Pulmonary artery endothelial cell (primary cell): Measurements from ENCODE around the gene SHMT1. TPM values are rescaled to one million over a fixed set of nuclear protein-coding genes. Genes with fewer than 3 reads are reported as not detected.
"Not testable (repeated sequence)": the region's sequence is repeated elsewhere in the genome, so short reads cannot be mapped to it uniquely, and the experiment has no call there.

Source experiments
- DNase-seq: peaks from one replicate; pipeline ENCODE4 v3.0.0-alpha.2; 2011; ENCODE audit warnings: low read depth, low spot score
- total RNA-seq: library from RNA; depleted of rRNA; stranded (reverse); fragments of >200 nt; gene quantifications from 2 replicates; pipeline ENCODE4 v1.2.3, GENCODE V29; 2014

SHMT1 gene
- total RNA-seq, 1 donor from 2014 or later = 15.4 TPM

DNA sequence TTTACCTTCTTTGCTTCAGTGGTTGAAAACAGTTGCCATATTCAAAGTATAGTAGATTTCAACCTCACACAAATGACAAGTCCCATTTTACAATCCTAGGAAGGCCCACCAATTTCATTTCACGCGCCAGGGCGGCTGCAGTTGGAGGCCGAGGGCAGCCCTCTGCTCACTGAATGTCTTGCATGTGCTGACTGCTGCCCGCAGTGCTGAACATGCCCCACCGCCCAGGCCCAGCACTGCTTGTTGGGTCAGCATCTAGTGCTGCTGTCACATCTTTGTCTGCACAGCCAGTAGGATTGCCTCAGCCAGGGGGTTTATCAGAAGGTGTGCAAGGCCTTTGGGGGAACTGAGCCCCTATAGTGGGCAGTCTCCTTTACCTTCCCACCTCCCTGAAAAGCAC is 36.8 kb downstream of the SHMT1 start:
- DNase-seq = no peak

GRCh38 chr17:18326039-18326438 is 37.3 kb downstream of the SHMT1 start:
- DNase-seq = no peak

- no peak for DNase-seq
Measured at GRCh38 chr17:18324140-18325050, 39.0 kb downstream of the SHMT1 start.

DNA sequence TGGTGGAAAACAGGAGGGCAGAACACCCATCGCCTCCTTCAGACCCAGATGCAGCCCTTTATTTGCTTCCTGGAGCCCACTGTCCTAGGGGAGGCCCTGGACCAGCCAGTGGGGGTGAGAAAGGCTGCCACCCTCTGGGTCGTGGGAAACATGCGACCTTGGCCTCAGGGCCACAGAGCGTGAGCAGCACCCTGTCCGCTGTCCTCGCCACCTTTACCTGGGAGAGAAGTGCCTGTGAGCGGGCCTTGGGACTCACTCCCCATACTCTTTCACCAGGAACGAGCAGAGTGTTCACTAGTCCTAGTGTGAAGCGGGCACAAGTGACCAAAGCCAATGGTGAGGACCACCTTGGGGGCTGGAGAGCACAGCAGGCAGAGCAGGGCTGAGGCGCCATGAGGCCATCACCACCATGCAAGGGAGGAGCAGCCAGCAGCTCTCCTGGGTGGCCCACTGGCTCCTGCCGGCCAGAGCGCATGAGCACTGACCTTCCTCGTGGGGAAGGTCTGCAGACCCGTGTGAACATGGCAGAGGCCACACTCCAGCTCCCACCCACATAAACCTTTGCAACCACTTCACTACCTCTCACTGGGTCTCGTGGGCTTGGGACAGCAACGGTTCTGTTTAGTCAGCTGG is 39.7 kb downstream of the SHMT1 start:
- DNase-seq = no peak

DNA sequence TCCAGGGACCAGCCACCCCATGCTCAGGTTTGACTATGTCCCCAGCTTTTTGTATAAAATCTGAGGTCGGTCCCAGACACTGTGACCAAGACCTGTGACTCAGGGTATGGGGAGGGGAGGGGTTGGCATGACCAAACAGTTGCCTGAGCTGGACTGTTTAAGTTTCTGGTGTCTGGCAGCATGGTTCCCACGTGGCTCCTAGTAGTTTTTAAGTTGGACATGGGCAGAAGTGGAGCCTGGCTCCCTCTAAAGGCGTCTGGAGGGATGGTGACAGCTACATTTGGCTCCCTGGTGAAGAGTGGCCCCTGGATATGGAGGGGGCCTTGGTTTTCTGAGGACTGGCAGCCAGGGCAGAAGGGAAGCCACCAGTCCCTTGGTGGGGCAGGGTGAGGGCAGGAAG is 40.3 kb downstream of the SHMT1 start:
- no peak for DNase-seq

DNA sequence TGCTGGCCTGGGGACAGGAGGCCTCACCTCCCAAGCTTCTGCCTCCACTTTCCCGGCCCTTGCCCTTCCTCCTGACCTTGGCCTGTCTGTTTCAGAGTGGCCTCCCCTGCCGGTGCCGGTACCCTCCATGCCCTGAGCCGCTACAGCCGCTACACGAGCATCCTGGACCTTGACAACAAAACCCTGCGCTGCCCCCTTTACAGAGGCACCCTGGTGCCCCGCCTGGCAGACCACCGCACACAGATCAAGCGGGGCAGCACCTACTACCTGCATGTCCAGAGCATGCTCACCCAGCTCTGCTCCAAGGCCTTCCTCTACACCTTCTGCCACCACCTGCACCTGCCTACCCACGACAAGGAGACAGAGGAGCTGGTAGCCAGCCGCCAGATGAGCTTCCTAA is 40.8 kb downstream of the SHMT1 start:
- no peak for DNase-seq

DNA sequence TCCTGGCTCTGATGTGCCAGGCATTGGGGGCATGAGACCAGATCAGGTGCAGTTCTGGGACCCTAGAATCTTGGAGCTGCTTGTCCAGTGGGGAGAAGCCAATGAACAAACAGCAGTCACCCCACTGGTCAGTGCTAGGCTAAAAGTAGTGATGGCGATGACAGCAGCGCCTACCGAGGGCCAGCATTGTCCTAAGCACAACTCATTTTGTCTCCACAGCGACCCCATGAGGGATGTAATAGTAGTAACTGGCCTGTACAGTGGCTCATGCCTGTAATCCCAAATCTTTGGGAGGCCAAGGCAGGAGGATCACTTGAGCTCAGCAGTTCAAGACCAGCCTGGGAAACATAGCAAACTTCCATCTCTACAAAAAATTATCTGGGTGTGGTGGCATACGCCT is 42.0 kb downstream of the SHMT1 start:
- no peak for DNase-seq

DNA sequence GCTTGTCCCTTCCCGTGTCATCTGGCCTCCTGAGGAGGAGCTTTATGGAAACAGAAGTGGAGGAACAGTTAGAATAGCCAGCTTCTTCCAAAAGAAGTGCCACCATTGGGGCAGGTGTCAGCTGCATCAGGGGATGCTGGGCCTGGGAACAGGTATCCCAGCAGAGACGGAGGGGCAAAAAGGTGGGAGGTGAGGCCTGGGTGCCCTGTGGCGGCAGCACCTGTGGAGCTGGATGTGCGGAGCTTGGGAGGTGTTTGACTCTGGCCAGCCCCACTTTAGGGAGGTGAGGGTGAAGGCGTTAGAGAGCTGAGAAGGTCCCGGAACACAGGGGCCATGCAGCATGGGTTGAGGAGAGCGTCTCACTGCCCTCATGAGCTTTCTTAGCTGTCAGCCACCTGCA is 43.0 kb downstream of the SHMT1 start:
- no peak for DNase-seq

- peak; percentile 27 for DNase-seq
Measured at GRCh38 chr17:18319604-18320256, 43.6 kb downstream of the SHMT1 start.

GRCh38 chr17:18318771-18319450 is 44.4 kb downstream of the SHMT1 start:
- DNase-seq = no peak

DNA sequence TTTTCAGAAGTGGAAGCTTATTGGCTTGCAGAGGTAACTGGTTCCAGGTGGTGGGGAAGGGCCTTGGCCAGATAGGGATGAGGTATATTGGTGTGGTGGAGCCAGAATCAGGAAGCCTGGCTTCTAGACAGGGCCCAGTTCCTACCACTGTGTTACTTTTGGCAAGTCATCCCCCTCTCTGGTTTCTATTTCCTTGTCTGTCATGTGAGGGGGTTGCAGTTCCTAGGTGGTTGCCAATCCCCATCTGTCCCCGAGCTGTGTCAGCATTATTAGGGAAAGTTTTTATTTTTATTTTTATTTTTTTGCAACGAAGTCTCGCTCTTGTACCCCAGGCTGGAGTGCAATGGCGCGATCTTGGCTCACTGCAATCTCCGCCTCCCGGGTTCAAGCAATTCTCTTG is 45.2 kb downstream of the SHMT1 start:
- no peak for DNase-seq

- no peak for DNase-seq
Measured at GRCh38 chr17:18315961-18316360, 47.4 kb downstream of the SHMT1 start.

DNA sequence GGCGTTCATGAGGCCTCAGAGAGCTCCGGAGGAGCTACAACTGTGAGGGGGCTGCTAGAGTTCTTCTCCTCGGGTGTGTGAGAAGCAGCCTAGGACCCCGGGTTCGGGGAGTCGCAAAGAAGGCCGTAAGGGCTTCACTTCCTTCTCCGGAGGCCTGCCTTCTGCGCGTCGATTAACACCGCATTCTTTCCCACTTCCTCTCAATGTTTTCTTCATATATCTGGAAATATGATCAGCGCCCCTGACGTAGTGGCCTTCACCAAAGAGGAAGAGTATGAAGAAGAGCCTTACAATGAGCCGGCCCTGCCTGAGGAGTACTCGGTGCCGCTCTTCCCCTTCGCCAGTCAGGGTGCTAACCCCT is 47.8 kb downstream of the SHMT1 start:
- no peak for DNase-seq

DNA sequence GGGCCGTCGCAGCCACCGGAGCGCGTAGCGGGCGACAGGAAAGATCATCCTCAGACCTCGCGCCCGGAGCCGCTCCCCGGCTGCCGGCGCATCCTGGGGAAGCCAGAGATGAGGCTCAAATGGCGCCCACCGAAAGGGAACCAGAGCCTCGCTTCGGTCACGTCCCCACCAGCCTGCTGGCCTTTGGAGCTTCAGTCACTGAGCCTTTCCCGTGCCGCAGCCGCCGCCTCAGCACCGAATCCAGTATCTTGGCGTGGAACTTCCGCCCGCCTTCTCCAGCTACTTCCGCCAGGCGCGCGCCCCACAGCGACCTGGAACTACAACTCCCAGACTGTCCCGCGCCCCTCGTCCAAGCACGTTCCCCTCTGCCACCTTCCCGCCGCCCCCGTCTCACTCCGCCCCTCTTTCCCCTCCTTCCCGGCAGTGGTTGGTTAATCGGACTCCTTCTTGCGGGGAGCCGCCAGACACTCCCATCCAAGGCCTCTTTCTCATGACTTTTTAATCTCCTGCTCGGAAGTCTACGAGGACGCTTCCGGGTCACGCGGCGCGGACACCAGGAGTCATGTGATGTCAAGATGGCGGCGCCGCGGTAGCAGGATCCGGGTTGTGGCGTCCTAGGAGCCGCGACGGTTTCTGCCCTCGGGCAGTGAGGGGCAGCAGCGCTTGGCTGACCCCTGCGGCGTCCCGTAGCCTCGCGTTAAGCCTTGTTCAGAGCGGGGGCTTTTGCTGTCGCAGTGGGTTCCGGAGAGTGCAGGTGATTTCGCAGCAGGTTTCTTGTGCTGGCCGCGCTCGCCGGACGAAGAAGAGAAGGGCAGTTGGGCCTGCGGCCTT is 48.4 kb downstream of the SHMT1 start, which contains the start of the genes SMCR8 and TOP3A:
Gene SMCR8 (plus strand): TSS at position 563 of the 831 bp plus-strand sequence. CDS start 497 bp downstream, outside the sequence.
Gene TOP3A (minus strand): TSS at position 264 of the 831 bp plus-strand sequence. CDS start 216 bp downstream, at position 48.
- DNase-seq = peak; percentile 92

DNA sequence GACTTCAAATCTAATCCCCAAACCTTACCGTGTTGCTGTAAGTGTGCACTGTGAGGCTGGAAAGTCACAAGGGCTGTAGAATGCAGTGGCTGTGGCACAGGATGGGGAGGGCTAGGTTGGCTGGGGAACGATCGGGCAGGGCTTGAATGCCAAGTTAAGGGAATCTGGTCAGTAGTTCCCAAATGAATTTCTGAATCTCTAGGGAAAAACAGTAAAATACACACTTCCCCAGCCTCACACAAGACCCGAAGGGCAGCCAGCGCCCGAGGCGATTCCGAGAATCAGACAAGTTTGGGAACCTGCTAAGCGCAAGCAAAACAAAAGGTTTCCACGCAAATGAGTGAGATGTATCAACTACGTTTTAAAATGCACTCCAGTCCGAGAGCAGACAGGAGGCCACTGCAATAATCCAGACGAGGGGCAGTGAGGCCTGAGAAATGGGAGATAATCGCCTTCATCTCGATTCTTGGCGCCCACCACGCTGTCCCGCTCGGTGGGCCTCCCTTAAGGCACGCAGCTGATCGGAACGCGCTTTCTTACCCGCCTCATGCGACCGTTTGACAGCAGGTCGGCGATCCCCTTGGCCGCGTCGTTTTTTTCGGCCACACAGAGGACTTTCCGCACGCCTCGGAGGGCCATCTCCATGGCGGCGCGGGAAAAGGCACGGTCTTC is 49.2 kb downstream of the SHMT1 start:
- no peak for DNase-seq

GRCh38 chr17:18309202-18309601 is 54.1 kb downstream of the SHMT1 start:
- DNase-seq = no peak

DNA sequence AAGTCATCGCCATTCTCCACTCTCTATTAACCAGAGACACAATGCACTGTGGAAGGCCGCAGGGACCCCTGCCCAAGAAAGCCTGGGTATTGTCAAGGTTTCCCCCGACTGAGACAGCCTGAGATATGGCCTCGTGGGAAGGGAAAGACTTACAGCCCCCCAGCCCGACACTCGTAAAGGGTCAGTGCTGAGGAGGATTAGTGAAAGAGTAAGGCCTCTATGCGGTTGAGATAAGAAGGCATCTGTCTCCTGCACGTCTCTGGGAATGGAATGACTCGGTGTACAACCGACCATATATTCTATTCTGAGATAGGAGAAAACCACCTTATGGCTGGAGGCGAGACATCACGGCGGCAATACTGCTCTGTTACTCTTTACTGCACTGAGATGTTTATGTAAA is 60.1 kb downstream of the SHMT1 start:
- DNase-seq = not testable (repeated sequence)

GRCh38 chr17:18300725-18301480 is 62.4 kb downstream of the SHMT1 start:
- DNase-seq = no peak

DNA sequence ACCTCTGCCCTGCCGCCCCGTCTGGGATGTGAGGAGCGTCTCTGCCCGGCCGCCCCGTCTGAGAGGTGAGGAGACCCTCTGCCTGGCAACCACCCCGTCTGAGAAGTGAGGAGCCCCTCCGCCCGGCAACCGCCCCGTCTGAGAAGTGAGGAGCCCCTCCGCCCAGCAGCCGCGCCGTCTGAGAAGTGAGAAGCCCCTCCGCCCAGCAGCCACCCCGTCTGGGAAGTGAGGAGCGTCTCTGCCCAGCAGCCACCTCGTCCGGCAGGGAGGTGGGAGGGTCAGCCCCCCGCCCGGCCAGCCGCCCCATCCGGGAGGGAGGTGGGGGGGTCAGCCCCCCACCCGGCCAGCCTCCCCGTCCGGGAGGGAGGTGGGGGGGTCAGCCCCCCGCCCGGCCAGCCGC is 65.3 kb downstream of the SHMT1 start:
- DNase-seq = not testable (repeated sequence)
